ENCODE data around the gene ITIH4.

Gene ITIH4

GRCh38 chr3:52829906-52830463, 487 bp downstream of the ITIH4 start:
- no peak for DNase-seq

- no peak for DNase-seq
These were observed 990 bp downstream of the ITIH4 start for GRCh38 chr3:52829482-52829881.

- no peak for DNase-seq
These were observed 2.6 kb downstream of the ITIH4 start for GRCh38 chr3:52827866-52828376.

GRCh38 chr3:52827441-52827840, 3.0 kb downstream of the ITIH4 start:
- no peak for DNase-seq

- DNase-seq = no peak
These were observed 6.4 kb downstream of the ITIH4 start for GRCh38 chr3:52824037-52824436.

GRCh38 chr3:52822363-52822762, 8.1 kb downstream of the ITIH4 start:
- DNase-seq = no peak

GRCh38 chr3:52820736-52821135, 9.7 kb downstream of the ITIH4 start:
- peak; percentile 21 to 38 for DNase-seq

- no peak for DNase-seq
These were observed 10.5 kb downstream of the ITIH4 start for GRCh38 chr3:52819936-52820335.

- no peak for DNase-seq
These were observed 12.6 kb downstream of the ITIH4 start for GRCh38 chr3:52817860-52818259.

GRCh38 chr3:52817221-52817620, 13.3 kb downstream of the ITIH4 start:
- no peak for DNase-seq

GRCh38 chr3:52816654-52817053, 13.8 kb downstream of the ITIH4 start:
- DNase-seq = no peak

GRCh38 chr3:52816199-52816598, 14.3 kb downstream of the ITIH4 start:
- no peak for DNase-seq

GRCh38 chr3:52813810-52814209, 16.7 kb downstream of the ITIH4 start:
- no peak for DNase-seq

- no peak for DNase-seq
These were observed 18.9 kb downstream of the ITIH4 start for GRCh38 chr3:52811452-52812011.

- no peak for DNase-seq
These were observed 19.5 kb downstream of the ITIH4 start for GRCh38 chr3:52810923-52811322.

GRCh38 chr3:52809662-52810377, 20.7 kb downstream of the ITIH4 start:
- no peak for DNase-seq

- DNase-seq = no peak
These were observed 21.3 kb downstream of the ITIH4 start for GRCh38 chr3:52809149-52809548.

- DNase-seq = no peak
These were observed 25.0 kb downstream of the ITIH4 start for GRCh38 chr3:52805270-52806039.

- no peak for DNase-seq
These were observed 28.6 kb downstream of the ITIH4 start for GRCh38 chr3:52801839-52802238.

- no peak for DNase-seq
These were observed 30.4 kb downstream of the ITIH4 start for GRCh38 chr3:52800079-52800478.

GRCh38 chr3:52798978-52799476, 31.4 kb downstream of the ITIH4 start:
- peak; percentile 21 to 33 for DNase-seq

- no peak for DNase-seq
These were observed 32.0 kb downstream of the ITIH4 start for GRCh38 chr3:52798376-52798977.

GRCh38 chr3:52796411-52796810, 34.1 kb downstream of the ITIH4 start:
- no peak for DNase-seq
